IMR-90 (cell line): ENCODE measurements around the gene CHN2. TPM values are rescaled to one million over a fixed set of nuclear protein-coding genes. Genes with fewer than 3 reads are reported as not detected.

Source experiments
- ATAC-seq: fragments of 200-7000 bp; cut with Tn5 transposase; 2 replicates; pipeline ENCODE4 v1.9.1; 2020; ENCODE audit warnings: low read depth, mild to moderate bottlenecking, moderate library complexity
- BruUV-seq: library from RNA; stranded (reverse); fragments of 400-500 nt; replicated peaks from 2 replicates; lab custom pipeline; 2021; lab: Mats Ljungman, UMichigan
- CTCF ChIA-PET: fragments of 300-600 bp; formaldehyde crosslinking; extraction: SDS; loops from one replicate; lab custom pipeline; 2021; ENCODE audit warnings: antibody characterized with exemption; lab: Yijun Ruan, JAX
- POLR2A ChIA-PET: fragments of 300-600 bp; sonication (Branson Sonifier 250); formaldehyde crosslinking; loops from one replicate; lab custom pipeline; 2022; ENCODE audit warnings: antibody characterized with exemption; ENCODE audit not compliant: unreplicated experiment; lab: Charles Lee
- DNase-seq: peaks from one replicate; pipeline ENCODE4 v3.0.0; 2013
- H2AFZ ChIP-seq: replicated peaks from 2 replicates; pipeline ENCODE3; 2013; ENCODE audit warnings: low read length, mild to moderate bottlenecking; ENCODE audit not compliant: poor library complexity
- H2AK5ac ChIP-seq: 2 replicates; pipeline ENCODE4 v1.6.1; 2013; ENCODE audit warnings: low read depth, low read length, inconsistent platforms
- H2AK9ac ChIP-seq: replicated peaks from 2 replicates; pipeline ENCODE3; 2013; ENCODE audit warnings: mild to moderate bottlenecking, low read depth, low read length, moderate library complexity; ENCODE audit not compliant: poor library complexity
- H2BK120ac ChIP-seq: 2 replicates; pipeline ENCODE4 v1.6.1; 2013; ENCODE audit warnings: low read depth, low read length, inconsistent platforms
- H2BK15ac ChIP-seq: 3 replicates; pipeline ENCODE4 v1.6.1; 2013; ENCODE audit warnings: low read depth, low read length, inconsistent platforms
- H2BK20ac ChIP-seq: 2 replicates; pipeline ENCODE4 v1.6.1; 2013; ENCODE audit warnings: low read depth, mild to moderate bottlenecking, inconsistent platforms, low read length, moderate library complexity
- H2BK5ac ChIP-seq: 2 replicates; pipeline ENCODE4 v1.6.1; 2013; ENCODE audit warnings: mild to moderate bottlenecking, low read depth, low read length, inconsistent platforms; ENCODE audit not compliant: poor library complexity, severe bottlenecking
- H3K14ac ChIP-seq: replicated peaks from 2 replicates; pipeline ENCODE4 v1.6.1; 2013; ENCODE audit warnings: low read depth, low read length, inconsistent platforms
- H3K18ac ChIP-seq: 2 replicates; pipeline ENCODE4 v1.6.1; 2013; ENCODE audit warnings: low read depth, low read length, control low read depth
- H3K23ac ChIP-seq: 2 replicates; pipeline ENCODE4 v1.6.1; 2013; ENCODE audit warnings: low read depth, low read length, inconsistent platforms
- H3K27ac ChIP-seq: 2 replicates; pipeline ENCODE4 v1.5.1; 2013; ENCODE audit warnings: mild to moderate bottlenecking, control low read depth, low read length; ENCODE audit not compliant: insufficient read depth
- H3K27me3 ChIP-seq: 2 replicates; pipeline ENCODE4 v1.6.1; 2013; ENCODE audit warnings: low read length; ENCODE audit not compliant: control insufficient read depth, insufficient read depth
- H3K36me3 ChIP-seq: 2 replicates; pipeline ENCODE4 v1.6.1; 2013; ENCODE audit warnings: low read length, mixed read lengths; ENCODE audit not compliant: control insufficient read depth, insufficient read depth
- H3K4ac ChIP-seq: 2 replicates; pipeline ENCODE4 v1.6.1; 2013; ENCODE audit warnings: low read depth, low read length, inconsistent platforms
- H3K4me1 ChIP-seq: 2 replicates; pipeline ENCODE4 v1.6.1; 2013; ENCODE audit warnings: low read length, mixed read lengths; ENCODE audit not compliant: control insufficient read depth, insufficient read depth
- H3K4me2 ChIP-seq: 2 replicates; pipeline ENCODE4 v1.6.1; 2013; ENCODE audit warnings: low read depth, mild to moderate bottlenecking, control low read depth, low read length, moderate library complexity
- H3K4me3 ChIP-seq: 2 replicates; pipeline ENCODE4 v1.5.1; 2013; ENCODE audit warnings: low read depth, mild to moderate bottlenecking, control low read depth, low read length, moderate library complexity; ENCODE audit not compliant: insufficient read depth
- H3K56ac ChIP-seq: 2 replicates; pipeline ENCODE4 v1.6.1; 2013; ENCODE audit warnings: low read length, inconsistent platforms; ENCODE audit not compliant: insufficient read depth; ENCODE audit errors: extremely low read depth
- H3K79me1 ChIP-seq, 2 experiments: 2 replicates each; pipeline ENCODE4 v1.6.1; 2013; ENCODE audit warnings: low read length in 2 of 2, inconsistent platforms in 1 of 2, low read depth in 1 of 2
- H3K9ac ChIP-seq: 2 replicates; pipeline ENCODE4 v1.6.1; 2013; ENCODE audit warnings: low read depth, low read length, control low read depth
- H3K9me1 ChIP-seq: 2 replicates; pipeline ENCODE4 v1.6.1; 2013; ENCODE audit warnings: low read length, inconsistent platforms; ENCODE audit not compliant: insufficient read depth
- H3K9me3 ChIP-seq: 2 replicates; pipeline ENCODE4 v1.6.1; 2013; ENCODE audit warnings: low read length; ENCODE audit not compliant: control insufficient read depth, insufficient read depth
- H4K20me1 ChIP-seq: 2 replicates; pipeline ENCODE4 v1.6.1; 2013; ENCODE audit warnings: low read length, inconsistent platforms; ENCODE audit not compliant: insufficient read depth
- H4K5ac ChIP-seq: 2 replicates; pipeline ENCODE4 v1.6.1; 2013; ENCODE audit warnings: mild to moderate bottlenecking, low read depth, low read length, control low read depth
- H4K8ac ChIP-seq, 2 experiments: 2 replicates each; pipeline ENCODE4 v1.6.1; 2013; ENCODE audit warnings: low read depth in 2 of 2, low read length in 2 of 2, control low read depth in 1 of 2, inconsistent platforms in 1 of 2
- H4K91ac ChIP-seq: 2 replicates; pipeline ENCODE4 v1.6.1; 2013; ENCODE audit warnings: low read depth, low read length, inconsistent platforms; ENCODE audit not compliant: insufficient read depth
- BHLHE40 ChIP-seq: fragments of 150-350 bp; IDR thresholded peaks from 2 replicates; pipeline ENCODE4 v1.6.1; 2016; ENCODE audit warnings: mild to moderate bottlenecking, low read depth, low read length
- CEBPB ChIP-seq: IDR thresholded peaks from 2 replicates; pipeline ENCODE4 v1.6.1; 2012; ENCODE audit warnings: low read depth, low read length, improper control_type of control experiment
- CHD1 ChIP-seq: IDR thresholded peaks from 2 replicates; pipeline ENCODE4 v1.6.1; 2012; ENCODE audit warnings: low read depth, low read length, improper control_type of control experiment
- CTCF ChIP-seq: conservative IDR thresholded peaks from 2 replicates; pipeline ENCODE4 v1.5.1; 2012; ENCODE audit warnings: mild to moderate bottlenecking, low read depth, low read length, improper control_type of control experiment
- ELK1 ChIP-seq: fragments of 150-350 bp; IDR thresholded peaks from 2 replicates; pipeline ENCODE4 v1.6.1; 2016; ENCODE audit warnings: low read depth, mild to moderate bottlenecking, low read length, moderate library complexity, borderline replicate concordance
- FOS ChIP-seq: fragments of 150-350 bp; IDR thresholded peaks from 2 replicates; pipeline ENCODE4 v1.6.1; 2016; ENCODE audit warnings: low read depth, low read length
- MAFK ChIP-seq: IDR thresholded peaks from 2 replicates; pipeline ENCODE4 v1.6.1; 2012; ENCODE audit warnings: low read depth, low read length, improper control_type of control experiment
- MAZ ChIP-seq: IDR thresholded peaks from 2 replicates; pipeline ENCODE4 v1.6.1; 2012; ENCODE audit warnings: low read depth, mild to moderate bottlenecking, low read length, improper control_type of control experiment, moderate library complexity, borderline replicate concordance
- MXI1 ChIP-seq: IDR thresholded peaks from 2 replicates; pipeline ENCODE4 v1.6.1; 2012; ENCODE audit warnings: low read depth, mild to moderate bottlenecking, low read length, moderate library complexity, borderline replicate concordance
- NFE2L2 ChIP-seq: fragments of 150-350 bp; IDR thresholded peaks from 2 replicates; pipeline ENCODE4 v1.6.1; 2016; ENCODE audit warnings: low read depth, mild to moderate bottlenecking, low read length
- POLR2A ChIP-seq: IDR thresholded peaks from 2 replicates; pipeline ENCODE4 v1.6.1; 2012; ENCODE audit warnings: mild to moderate bottlenecking, low read depth, low read length
- RAD21 ChIP-seq: IDR thresholded peaks from 2 replicates; pipeline ENCODE4 v1.6.1; 2012; ENCODE audit warnings: low read length, improper control_type of control experiment
- RCOR1 ChIP-seq: IDR thresholded peaks from 2 replicates; pipeline ENCODE4 v1.6.1; 2012; ENCODE audit warnings: mild to moderate bottlenecking, low read length, improper control_type of control experiment; ENCODE audit not compliant: insufficient replicate concordance
- RFX5 ChIP-seq: IDR thresholded peaks from 2 replicates; pipeline ENCODE4 v1.8.0; 2012; ENCODE audit warnings: low read depth, mild to moderate bottlenecking, low read length, moderate library complexity
- SMC3 ChIP-seq: fragments of 150-350 bp; IDR thresholded peaks from 2 replicates; pipeline ENCODE4 v1.6.1; 2016; ENCODE audit warnings: low read depth, mild to moderate bottlenecking, antibody characterized with exemption, low read length, moderate library complexity
- whole genome bisulfite sequencing, 2 experiments: methylation state at CpG; one replicate each; pipeline versions ENCODE4 v1.1.5 to v1.1.7; 2013; ENCODE audit warnings: missing lambda C conversion rate in 2 of 2; ENCODE audit not compliant: insufficient read length in 1 of 2; ENCODE audit errors: extremely low coverage in 2 of 2; 5-methylcytosine and 5-hydroxymethylcytosine counted together
- dilution Hi-C: fragments of 300-500 bp; cut with HindIII; formaldehyde crosslinking; loops from one replicate; pipeline ENCODE4 v1.14.3; 2018; ENCODE audit warnings: low sequenced_read_pairs; ENCODE audit not compliant: unreplicated experiment
- in situ Hi-C: fragments of 300-500 bp; cut with MboI; formaldehyde crosslinking; loops from 3 replicates; pipeline ENCODE4 v1.14.3; 2019; ENCODE audit warnings: low sequenced_read_pairs, inconsistent platforms, mixed read lengths
- intact Hi-C: fragments of 100-400 bp; cut with micrococcal nuclease; formaldehyde crosslinking; loops from 2 replicates; pipeline ENCODE4 v1.10.0; 2022
- polyA plus RNA-seq, 3 experiments: library from polyadenylated mRNA; depleted of rRNA; stranded (reverse); fragments of >200 nt; gene quantifications; 2 replicates each; pipeline ENCODE4 v1.2.3, GENCODE V29; 2012; ENCODE audit warnings: low replicate concordance in 1 of 3
- total RNA-seq: library from RNA; depleted of rRNA; stranded (reverse); fragments of >200 nt; gene quantifications from 2 replicates; pipeline ENCODE4 v1.2.3, GENCODE V29; 2012
- TF ChIP-seq, protein P1 (sequence below): fragments of 150-350 bp; IDR thresholded peaks from 2 replicates; pipeline ENCODE4 v1.6.1; 2017; ENCODE audit warnings: mild to moderate bottlenecking, antibody characterized with exemption, low read length, low read depth

Gene CHN2
- total and polyA plus RNA-seq, 2 of the 4 experiments (the other 2 are of a cell fraction): not detected

DNA sequence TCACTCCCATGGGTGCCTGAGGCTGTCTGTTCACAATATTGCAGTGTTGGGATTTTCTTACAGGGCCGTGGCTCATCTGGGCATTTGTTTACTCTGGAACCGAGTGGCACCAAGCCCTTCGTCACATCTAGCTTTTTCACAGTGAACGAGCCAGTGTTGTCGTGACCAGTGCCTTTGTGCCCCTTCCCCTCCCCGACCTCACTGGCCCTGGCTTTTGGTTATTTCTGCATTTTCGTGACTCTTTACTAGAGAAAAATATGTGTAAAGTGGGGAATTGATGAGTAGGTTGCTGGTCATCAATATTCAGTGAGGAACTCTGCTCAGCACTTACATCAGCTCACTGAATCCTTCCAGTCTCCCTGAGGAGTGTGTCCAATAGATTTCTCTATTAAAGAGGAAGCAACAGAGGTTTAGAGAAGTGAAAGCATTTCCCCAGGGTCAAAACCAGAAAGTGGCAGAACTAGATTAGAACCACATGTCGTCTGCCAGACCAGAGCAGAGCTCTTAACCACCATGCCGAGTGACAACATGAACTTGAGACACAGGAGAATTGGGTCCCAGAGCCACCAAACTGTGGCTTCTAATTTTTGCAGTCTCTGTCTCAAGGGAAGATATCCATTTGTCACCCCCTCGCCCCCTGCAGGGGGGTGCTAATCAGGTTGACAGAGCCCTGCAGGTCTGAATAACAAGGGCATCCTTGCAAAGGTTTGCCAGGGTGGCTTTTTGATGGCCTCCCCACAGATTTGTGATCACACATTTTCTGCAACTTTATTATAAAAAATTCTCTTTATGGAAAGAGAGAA lies 125.3 kb downstream of the CHN2 start:
- Histone ChIP-seq H2AK9ac (no peak overlapping the region), H2AFZ (no peak overlapping the region), H2BK5ac (no peak overlapping the region), H3K79me1 (no peaks in the 10 kb centered on the region), H2AK5ac (no peak overlapping the region), H3K4ac (no peak overlapping the region), H3K27me3 (no peaks in the 10 kb centered on the region), H3K14ac (no peak overlapping the region), H3K18ac (no peak overlapping the region), H2BK120ac (no peak overlapping the region), H2BK15ac (no peak overlapping the region), H4K8ac (no peak overlapping the region), H4K20me1 (no peaks in the 10 kb centered on the region), H3K36me3 (no peaks in the 10 kb centered on the region), H2BK20ac (no peak overlapping the region), H3K56ac (no peak overlapping the region), H3K9me3 (no peaks in the 10 kb centered on the region), H3K4me1 (no peaks in the 10 kb centered on the region), H3K4me3 (no peak overlapping the region), H4K5ac (no peak overlapping the region), H3K9ac (no peak overlapping the region), H3K23ac (no peak overlapping the region), H3K27ac (no peak overlapping the region), H3K9me1 (no peaks in the 10 kb centered on the region), H4K91ac (no peak overlapping the region), H3K4me2 (no peak overlapping the region)
- no peak for TF ChIP-seq MAZ
- TF ChIP-seq RAD21: no peak
- no peak for TF ChIP-seq RFX5
- TF ChIP-seq FOS: no peak
- no peak for TF ChIP-seq CHD1
- TF ChIP-seq MAFK: no peak
- no peak for TF ChIP-seq POLR2A
- TF ChIP-seq RCOR1: no peak
- TF ChIP-seq ELK1: no peak
- TF ChIP-seq SMC3: no peak
- TF ChIP-seq CEBPB: no peak
- TF ChIP-seq BHLHE40: no peak
- no peak for TF ChIP-seq MXI1
- no peak for TF ChIP-seq CTCF
- TF ChIP-seq, protein P1, sequence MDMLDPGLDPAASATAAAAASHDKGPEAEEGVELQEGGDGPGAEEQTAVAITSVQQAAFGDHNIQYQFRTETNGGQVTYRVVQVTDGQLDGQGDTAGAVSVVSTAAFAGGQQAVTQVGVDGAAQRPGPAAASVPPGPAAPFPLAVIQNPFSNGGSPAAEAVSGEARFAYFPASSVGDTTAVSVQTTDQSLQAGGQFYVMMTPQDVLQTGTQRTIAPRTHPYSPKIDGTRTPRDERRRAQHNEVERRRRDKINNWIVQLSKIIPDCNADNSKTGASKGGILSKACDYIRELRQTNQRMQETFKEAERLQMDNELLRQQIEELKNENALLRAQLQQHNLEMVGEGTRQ: no peak
- TF ChIP-seq NFE2L2: no peak
- intact Hi-C loops: no loop called here
- BruUV-seq: no TSS peak
- dilution Hi-C loops: no loop called here
- POLR2A ChIA-PET: no interaction called here
- CTCF ChIA-PET: no interaction called here
- in situ Hi-C loops: no loop called here
- ATAC-seq (no peak), DNase-seq (no peak)
- 11% methylated on average over 2 of the region's 10 CpGs; no CpG with 5 or more reads in 1 of the 2 experiments for WGBS, 2 experiments
